ENCODE results near the gene SLC9C2. TPM values are rescaled to one million over a fixed set of nuclear protein-coding genes. Genes with fewer than 3 reads are reported as not detected.
"Not testable (repeated sequence)": the region's sequence is repeated elsewhere in the genome, so short reads cannot be mapped to it uniquely, and the experiment has no call there.

SLC9C2 gene
- total RNA-seq, 4 donors from 2014 or later, result not detected

- WGBS, 2 donors (ENCODE audit: low coverage in 1 of 2), result 93 to 96% methylated on average over 3 of the region's 3 CpGs
- no peak for DNase-seq
- H3K4me1 ChIP-seq, result no peaks in the 10 kb centered on the region
- no peaks in the 10 kb centered on the region for H3K27me3 ChIP-seq
- no peak overlapping the region for H3K27ac ChIP-seq
- in situ Hi-C loops (cut with MboI; ENCODE audit: low pct_ligation_motif_present in 1 of 4, low pct_unique_long_range_greater_than_20kb in 1 of 4, low sequenced_read_pairs in 3 of 4), result no loop called here
- TF ChIP-seq POLR2AphosphoS5 (IDR thresholded peaks at IDR 0.05) (no peak), POLR2A (IDR thresholded peaks at IDR 0.05) (no peak), EP300 (IDR thresholded peaks at IDR 0.05; ENCODE audit: low read depth) (no peak)
- H3K4me3 ChIP-seq, result no peak overlapping the region
- no peaks in the 10 kb centered on the region for H3K36me3 ChIP-seq
- intact Hi-C loops (cut with DNase I; ENCODE audit: low total_unique reads), result no loop called here
- no peaks in the 10 kb centered on the region for H3K9me3 ChIP-seq
Observed at GRCh38 chr1:173572201-173572873, 30.5 kb downstream of the SLC9C2 start.

GRCh38 chr1:173570370-173571007, 32.4 kb downstream of the SLC9C2 start:
- H3K4me3 ChIP-seq, result no peak overlapping the region
- intact Hi-C loops (cut with DNase I; ENCODE audit: low total_unique reads) (no loop called here), in situ Hi-C loops (cut with MboI; ENCODE audit: low pct_ligation_motif_present in 1 of 4, low pct_unique_long_range_greater_than_20kb in 1 of 4, low sequenced_read_pairs in 3 of 4) (no loop called here)
- no peak for DNase-seq
- 79% methylated on average over 4 of the region's 4 CpGs; no CpG with 5 or more reads in 1 of the 2 donors for WGBS, 2 donors (ENCODE audit: low coverage in 1 of 2)
- H3K9me3 ChIP-seq, result no peaks in the 10 kb centered on the region
- TF ChIP-seq POLR2AphosphoS5 (IDR thresholded peaks at IDR 0.05) (no peak), CTCF (IDR thresholded peaks at IDR 0.05) (no peak), POLR2A (IDR thresholded peaks at IDR 0.05) (no peak), EP300 (IDR thresholded peaks at IDR 0.05; ENCODE audit: low read depth) (no peak)
- no peak overlapping the region for H3K27ac ChIP-seq
- no peaks in the 10 kb centered on the region for H3K27me3 ChIP-seq
- no peaks in the 10 kb centered on the region for H3K4me1 ChIP-seq
- H3K36me3 ChIP-seq, result no peaks in the 10 kb centered on the region

GRCh38 chr1:173568483-173568882, 34.4 kb downstream of the SLC9C2 start:
- no peaks in the 10 kb centered on the region for H3K27me3 ChIP-seq
- H3K4me1 ChIP-seq, result no peaks in the 10 kb centered on the region
- no peak for TF ChIP-seq POLR2AphosphoS5 (IDR thresholded peaks at IDR 0.05)
- no peak for TF ChIP-seq POLR2A (IDR thresholded peaks at IDR 0.05)
- TF ChIP-seq CTCF (IDR thresholded peaks at IDR 0.05), result no peak
- no peak for TF ChIP-seq EP300 (IDR thresholded peaks at IDR 0.05; ENCODE audit: low read depth)
- no peak overlapping the region for H3K4me3 ChIP-seq
- no peaks in the 10 kb centered on the region for H3K9me3 ChIP-seq
- no peaks in the 10 kb centered on the region for H3K36me3 ChIP-seq
- no peak for DNase-seq
- WGBS, 2 donors (ENCODE audit: low coverage in 1 of 2), result 43 to 80% methylated on average over 1 of the region's 1 CpG
- no peak overlapping the region for H3K27ac ChIP-seq
- intact Hi-C loops (cut with DNase I; ENCODE audit: low total_unique reads), result no loop called here
- in situ Hi-C loops (cut with MboI; ENCODE audit: low pct_ligation_motif_present in 1 of 4, low pct_unique_long_range_greater_than_20kb in 1 of 4, low sequenced_read_pairs in 3 of 4), result no loop called here

GRCh38 chr1:173563846-173564245, 39.0 kb downstream of the SLC9C2 start:
- H3K36me3 ChIP-seq; DNase-seq; H3K9me3 ChIP-seq; H3K27me3 ChIP-seq; intact Hi-C loops (cut with DNase I; ENCODE audit: low total_unique reads); H3K27ac ChIP-seq; H3K4me3 ChIP-seq; in situ Hi-C loops (cut with MboI; ENCODE audit: low pct_ligation_motif_present in 1 of 4, low pct_unique_long_range_greater_than_20kb in 1 of 4, low sequenced_read_pairs in 3 of 4); H3K4me1 ChIP-seq: not testable (repeated sequence)
- 65 to 78% methylated on average over 1 of the region's 1 CpG for WGBS, 2 donors (ENCODE audit: low coverage in 1 of 2)

- 63 to 74% methylated on average over 3 to 6 of the region's 6 CpGs for WGBS, 2 donors (ENCODE audit: low coverage in 1 of 2)
- Histone ChIP-seq H3K36me3 (no peaks in the 10 kb centered on the region), H3K9me3 (no peaks in the 10 kb centered on the region), H3K4me3 (no peak overlapping the region), H3K27me3 (no peaks in the 10 kb centered on the region), H3K4me1 (no peaks in the 10 kb centered on the region), H3K27ac (no peak overlapping the region)
- TF ChIP-seq POLR2AphosphoS5 (IDR thresholded peaks at IDR 0.05) (no peak), CTCF (IDR thresholded peaks at IDR 0.05) (no peak), EP300 (IDR thresholded peaks at IDR 0.05; ENCODE audit: low read depth) (no peak), POLR2A (IDR thresholded peaks at IDR 0.05) (no peak)
- DNase-seq, result no peak
- intact Hi-C loops (cut with DNase I; ENCODE audit: low total_unique reads), result no loop called here
- in situ Hi-C loops (cut with MboI; ENCODE audit: low pct_ligation_motif_present in 1 of 4, low pct_unique_long_range_greater_than_20kb in 1 of 4, low sequenced_read_pairs in 3 of 4), result no loop called here
Observed at GRCh38 chr1:173562813-173563212, 40.1 kb downstream of the SLC9C2 start.
